ENCODE data around the gene MSMB.
A peak's percentile ranks its signal among the peaks of the same experiment; 100 is the strongest.
"Not testable (repeated sequence)": the region's sequence is repeated elsewhere in the genome, so short reads cannot be mapped to it uniquely, and the experiment has no call there.

MSMB gene

DNA sequence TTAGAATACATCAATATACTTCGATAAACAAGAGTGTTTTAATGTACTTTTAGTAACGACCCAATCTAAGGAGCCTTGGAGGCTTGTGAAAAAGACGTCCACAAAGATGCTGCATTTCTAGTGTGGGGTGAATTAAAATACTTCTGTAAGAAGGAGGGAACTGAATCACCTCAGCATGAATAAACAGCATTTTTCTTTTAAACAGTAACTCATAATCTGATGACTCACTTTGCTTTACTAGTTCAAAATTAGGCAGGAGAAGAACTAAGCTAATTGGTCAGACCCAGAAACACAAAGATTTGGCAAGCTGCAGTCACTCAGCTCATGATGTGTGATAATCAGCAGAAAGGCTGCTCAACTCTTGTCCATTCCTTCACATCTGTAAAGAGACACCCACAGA lies 39.9 kb downstream of the MSMB start:
- no peak for DNase-seq (ENCODE audit: low read depth)

GRCh38 chr10:46005383-46005782 lies 40.7 kb downstream of the MSMB start:
- DNase-seq (ENCODE audit: low read depth): no peak

DNA sequence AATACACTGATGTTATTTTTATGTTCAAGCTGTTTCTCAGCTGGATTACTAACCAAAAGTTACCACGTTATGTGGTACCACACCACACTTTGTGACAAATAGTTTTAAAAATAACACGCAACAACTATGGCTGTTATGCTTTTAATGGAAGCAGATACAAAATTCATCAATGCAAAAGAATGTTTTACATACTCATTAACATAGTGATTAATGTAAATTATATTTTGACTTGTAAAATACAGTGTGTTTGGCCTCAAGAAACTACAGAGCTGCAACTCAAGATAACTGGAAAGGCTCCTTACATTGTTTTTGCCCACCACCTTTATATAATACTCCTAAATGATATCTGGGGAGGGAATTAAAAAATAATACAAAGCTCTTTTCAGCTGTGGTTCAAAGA lies 41.1 kb downstream of the MSMB start:
- no peak for DNase-seq (ENCODE audit: low read depth)

- no peak for DNase-seq (ENCODE audit: low read depth)
These were observed 43.0 kb downstream of the MSMB start for GRCh38 chr10:46002916-46003693.

DNA sequence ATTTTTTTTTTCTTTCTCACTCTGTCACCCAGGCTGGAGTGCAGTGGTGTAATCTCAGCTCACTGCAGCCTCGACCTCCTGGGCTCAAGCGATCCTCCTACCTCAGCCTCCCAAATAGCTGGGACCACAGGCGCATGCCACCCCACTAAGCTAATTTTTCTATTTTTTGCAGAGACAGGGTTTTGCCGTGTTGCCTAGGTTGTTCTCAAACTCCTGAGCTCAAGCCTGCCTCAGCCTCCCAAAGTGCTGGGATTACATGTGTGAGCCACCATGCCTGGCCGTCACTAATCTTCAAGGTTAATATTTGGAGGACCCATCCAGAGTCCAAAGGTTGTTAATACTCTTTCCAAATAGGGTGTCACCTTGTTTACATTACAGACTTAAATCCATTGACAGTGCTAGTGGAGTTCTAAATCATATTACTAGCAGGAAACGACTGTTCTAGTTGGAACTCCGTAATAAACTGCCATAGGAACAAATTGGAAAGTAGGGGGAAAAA lies 43.8 kb downstream of the MSMB start:
- DNase-seq (ENCODE audit: low read depth): not testable (repeated sequence)

DNA sequence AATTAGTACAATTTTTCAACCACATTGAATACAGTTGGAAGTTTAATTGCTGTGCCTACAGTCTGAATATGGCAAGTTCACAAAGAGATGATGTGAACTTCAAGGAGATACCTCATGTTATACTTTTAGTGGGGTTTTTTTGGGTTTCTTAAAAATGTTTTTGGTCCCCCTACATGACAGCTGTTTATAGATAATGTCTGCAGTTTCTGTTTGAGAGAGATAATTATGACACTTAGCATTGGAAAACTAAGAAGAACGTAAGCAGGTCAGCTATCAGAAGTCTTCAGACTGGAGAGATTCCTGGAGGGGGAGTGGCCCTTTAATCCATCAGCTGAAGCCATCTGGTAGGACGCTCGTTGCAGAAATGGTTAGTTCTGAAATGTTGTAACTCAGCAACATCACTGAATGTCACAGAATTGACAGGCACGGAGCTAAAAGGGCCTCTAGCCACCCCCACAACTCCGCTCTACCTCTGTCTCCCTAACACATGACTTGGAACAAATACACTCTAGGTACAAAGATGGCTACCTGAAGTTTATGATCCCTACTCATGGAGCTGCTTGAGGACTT lies 44.8 kb downstream of the MSMB start:
- DNase-seq (ENCODE audit: low read depth): no peak

- DNase-seq (ENCODE audit: low read depth): no peak
These were observed 45.5 kb downstream of the MSMB start for GRCh38 chr10:46000538-46000937.

GRCh38 chr10:45999955-46000354 lies 46.1 kb downstream of the MSMB start:
- DNase-seq (ENCODE audit: low read depth): not testable (repeated sequence)

GRCh38 chr10:45997994-45998763 lies 47.9 kb downstream of the MSMB start:
- no peak for DNase-seq (ENCODE audit: low read depth)

GRCh38 chr10:45997557-45997956 lies 48.5 kb downstream of the MSMB start:
- no peak for DNase-seq (ENCODE audit: low read depth)

DNA sequence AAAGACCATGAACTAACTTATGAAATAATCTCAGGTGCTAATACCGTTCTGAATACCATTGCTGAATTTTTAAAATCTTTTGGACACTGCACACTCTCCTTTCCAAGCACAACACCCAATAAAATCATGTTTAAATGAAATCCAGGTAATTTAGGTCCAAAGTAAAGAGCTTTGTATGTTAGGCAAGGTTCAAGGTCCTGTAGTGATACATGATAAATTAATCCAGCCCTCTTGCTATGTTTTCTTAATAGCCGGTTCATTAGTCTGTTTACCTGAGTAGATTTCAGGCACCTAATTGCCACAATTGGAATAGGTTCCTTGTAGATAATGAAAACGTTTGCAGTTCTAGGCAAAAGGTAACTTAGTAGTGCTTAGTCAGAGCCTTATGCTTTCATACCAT lies 60.5 kb downstream of the MSMB start:
- DNase-seq (ENCODE audit: low read depth): not testable (repeated sequence)

- DNase-seq (ENCODE audit: low read depth): not testable (repeated sequence)
These were observed 61.6 kb downstream of the MSMB start for GRCh38 chr10:45984473-45984872.

- DNase-seq (ENCODE audit: low read depth): peak; percentile 6
These were observed 62.4 kb downstream of the MSMB start for GRCh38 chr10:45983538-45984186.

Data from activated gamma-delta T cell treated with anti-CD3 and anti-CD28 coated beads, Interleukin-2, amount 50 U/mL, for 16 hours (primary cell).